Endothelial cell (in vitro differentiated cells): ENCODE results near the gene RPS18. TPM values are rescaled to one million over a fixed set of nuclear protein-coding genes. Genes with fewer than 3 reads are reported as not detected.
"Not testable (repeated sequence)": the region's sequence is repeated elsewhere in the genome, so short reads cannot be mapped to it uniquely, and the experiment has no call there.

Source experiments
- DNase-seq: peaks from one replicate; pipeline ENCODE4 v3.0.0; 2021; ENCODE audit warnings: low spot score
- H3K27ac Mint-ChIP-seq: one replicate; pipeline ENCODE4 v1.8.0; 2021; ENCODE audit warnings: mixed read lengths, inconsistent platforms; ENCODE audit not compliant: unreplicated experiment
- H3K27me3 Mint-ChIP-seq: one replicate; pipeline ENCODE4 v1.8.0; 2021; ENCODE audit warnings: mild to moderate bottlenecking, moderate library complexity, mixed read lengths, inconsistent platforms; ENCODE audit not compliant: unreplicated experiment
- H3K36me3 Mint-ChIP-seq: one replicate; pipeline ENCODE4 v1.8.0; 2021; ENCODE audit warnings: mild to moderate bottlenecking, low read depth, mixed read lengths, inconsistent platforms; ENCODE audit not compliant: unreplicated experiment
- H3K4me1 Mint-ChIP-seq: one replicate; pipeline ENCODE4 v1.8.0; 2021; ENCODE audit warnings: mild to moderate bottlenecking, mixed read lengths, inconsistent platforms; ENCODE audit not compliant: unreplicated experiment
- H3K4me3 Mint-ChIP-seq: one replicate; pipeline ENCODE4 v1.8.0; 2021; ENCODE audit warnings: mild to moderate bottlenecking, mixed read lengths, inconsistent platforms; ENCODE audit not compliant: unreplicated experiment
- H3K9me3 Mint-ChIP-seq: one replicate; pipeline ENCODE4 v1.8.0; 2021; ENCODE audit warnings: mixed read lengths, inconsistent platforms; ENCODE audit not compliant: unreplicated experiment
- total RNA-seq: library from RNA; stranded (reverse); fragmentation: NEBNext Ultra II Directional; extraction: Animal tissue kit (Norgen Biotek cat#: 25700); gene quantifications from one replicate; pipeline ENCODE4 v1.2.1, GENCODE V29; 2021; ENCODE audit not compliant: unreplicated experiment
- TF ChIP-seq, protein P1 (sequence below): fragments of 200-600 bp; sonication (generic); IDR thresholded peaks from one replicate; pipeline ENCODE4 v1.5.0; 2021; ENCODE audit warnings: antibody characterized with exemption; ENCODE audit not compliant: unreplicated experiment

Gene RPS18
- total RNA-seq, 1 donor from 2014 or later = 2,251 TPM

DNA sequence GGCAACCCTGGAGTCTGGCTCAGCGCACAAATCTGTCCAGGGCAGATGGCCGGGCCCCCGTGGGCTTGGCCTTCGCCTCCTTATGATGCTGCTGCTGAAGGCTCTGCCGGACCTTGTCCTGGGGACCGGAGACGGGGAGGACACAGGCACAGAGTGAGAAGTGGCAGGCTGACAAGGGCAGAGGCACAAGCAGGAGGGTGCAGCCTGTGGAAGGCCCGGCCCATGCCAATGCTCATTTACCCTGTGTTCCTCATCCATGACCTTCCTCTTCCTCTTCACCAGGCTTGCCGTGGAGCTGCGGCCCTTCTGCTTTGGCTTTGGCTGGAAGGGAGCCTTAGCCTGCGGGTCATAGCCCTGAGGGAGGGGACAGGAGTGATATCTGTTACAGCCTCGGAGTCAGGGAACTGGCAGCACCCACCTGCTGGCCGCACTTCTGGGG lies 7.4 kb downstream of the RPS18 start:
- Mint-ChIP-seq H3K9me3 (no peaks in the 10 kb centered on the region), H3K27ac (no peak overlapping the region), H3K4me3 (peak overlapping the region; percentile 31), H3K4me1 (peaks cover 21% of the 10 kb centered on the region), H3K27me3 (peaks cover 5% of the 10 kb centered on the region), H3K36me3 (peaks cover 19% of the 10 kb centered on the region)
- TF ChIP-seq, protein P1, sequence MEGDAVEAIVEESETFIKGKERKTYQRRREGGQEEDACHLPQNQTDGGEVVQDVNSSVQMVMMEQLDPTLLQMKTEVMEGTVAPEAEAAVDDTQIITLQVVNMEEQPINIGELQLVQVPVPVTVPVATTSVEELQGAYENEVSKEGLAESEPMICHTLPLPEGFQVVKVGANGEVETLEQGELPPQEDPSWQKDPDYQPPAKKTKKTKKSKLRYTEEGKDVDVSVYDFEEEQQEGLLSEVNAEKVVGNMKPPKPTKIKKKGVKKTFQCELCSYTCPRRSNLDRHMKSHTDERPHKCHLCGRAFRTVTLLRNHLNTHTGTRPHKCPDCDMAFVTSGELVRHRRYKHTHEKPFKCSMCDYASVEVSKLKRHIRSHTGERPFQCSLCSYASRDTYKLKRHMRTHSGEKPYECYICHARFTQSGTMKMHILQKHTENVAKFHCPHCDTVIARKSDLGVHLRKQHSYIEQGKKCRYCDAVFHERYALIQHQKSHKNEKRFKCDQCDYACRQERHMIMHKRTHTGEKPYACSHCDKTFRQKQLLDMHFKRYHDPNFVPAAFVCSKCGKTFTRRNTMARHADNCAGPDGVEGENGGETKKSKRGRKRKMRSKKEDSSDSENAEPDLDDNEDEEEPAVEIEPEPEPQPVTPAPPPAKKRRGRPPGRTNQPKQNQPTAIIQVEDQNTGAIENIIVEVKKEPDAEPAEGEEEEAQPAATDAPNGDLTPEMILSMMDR = no peak
- no peak for DNase-seq

DNA sequence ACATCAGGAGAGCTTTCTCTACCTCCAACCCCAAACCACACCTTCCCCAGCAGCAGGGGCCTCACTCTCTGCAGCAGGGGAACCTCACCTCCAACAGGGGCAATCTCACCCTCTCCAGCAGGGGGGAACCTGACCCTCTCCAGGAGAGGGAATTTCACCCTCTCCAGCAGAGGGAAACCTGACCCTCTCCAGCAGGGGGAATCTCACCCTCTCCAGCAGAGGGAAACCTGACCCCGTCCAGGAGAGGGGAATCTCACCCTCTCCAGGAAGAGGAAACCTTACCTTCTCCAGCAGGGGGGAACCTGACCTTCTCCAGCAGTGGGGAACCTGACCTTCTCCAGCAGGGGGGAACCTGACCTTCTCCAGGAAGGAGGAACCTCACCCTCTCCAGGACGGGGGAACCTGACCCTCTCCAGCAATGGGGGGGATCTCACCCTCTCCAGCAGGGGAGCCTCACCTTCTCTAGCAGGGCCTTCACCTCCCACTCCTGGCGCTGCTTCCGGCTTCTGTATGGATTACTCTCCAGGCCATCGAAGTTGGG lies 8.2 kb downstream of the RPS18 start:
- TF ChIP-seq, protein P1 = peak; percentile 76
- peaks cover 13% of the 10 kb centered on the region for H3K36me3 Mint-ChIP-seq
- DNase-seq = peak; percentile 71
- H3K27ac Mint-ChIP-seq = no peak overlapping the region
- H3K4me3 Mint-ChIP-seq = no peak overlapping the region
- H3K4me1 Mint-ChIP-seq = peaks cover 14% of the 10 kb centered on the region
- no peaks in the 10 kb centered on the region for H3K9me3 Mint-ChIP-seq
- peaks cover 5% of the 10 kb centered on the region for H3K27me3 Mint-ChIP-seq

- TF ChIP-seq, protein P1 = no peak
- Mint-ChIP-seq H3K4me1 (peaks cover 13% of the 10 kb centered on the region), H3K27ac (no peak overlapping the region), H3K36me3 (peaks cover 13% of the 10 kb centered on the region), H3K27me3 (peaks cover 5% of the 10 kb centered on the region), H3K9me3 (no peaks in the 10 kb centered on the region), H3K4me3 (no peak overlapping the region)
- DNase-seq = no peak
Observed at GRCh38 chr6:33280539-33280938, 8.7 kb downstream of the RPS18 start.

GRCh38 chr6:33285214-33285613 lies 13.3 kb downstream of the RPS18 start:
- Mint-ChIP-seq H3K36me3 (peaks cover 17% of the 10 kb centered on the region), H3K4me1 (peaks cover 27% of the 10 kb centered on the region)

GRCh38 chr6:33286946-33287914 lies 15.4 kb downstream of the RPS18 start:
- Mint-ChIP-seq H3K27me3 (peaks cover 4% of the 10 kb centered on the region), H3K27ac (peak overlapping the region; percentile 44), H3K36me3 (peaks cover 23% of the 10 kb centered on the region), H3K9me3 (no peaks in the 10 kb centered on the region), H3K4me1 (peaks cover 38% of the 10 kb centered on the region), H3K4me3 (peak overlapping the region; percentile 95)
- no peak for DNase-seq
- TF ChIP-seq, protein P1 = no peak

More at GRCh38 chr6:33285214-33285613, 13.3 kb downstream of the RPS18 start:
- H3K4me3 Mint-ChIP-seq, H3K27me3 Mint-ChIP-seq, H3K27ac Mint-ChIP-seq, H3K9me3 Mint-ChIP-seq, DNase-seq: not testable (repeated sequence)
